Measurements from ENCODE around the gene POU2F1. TPM values are rescaled to one million over a fixed set of nuclear protein-coding genes. Genes with fewer than 3 reads are reported as not detected.

Gene POU2F1
- total RNA-seq, 4 donors from 2014 or later: 21.0 to 33.7 (median 21.8) TPM

GRCh38 chr1:167212025-167212424 lies 8.7 kb upstream of the POU2F1 start:
- no peaks in the 10 kb centered on the region for H3K4me1 ChIP-seq
- no peaks in the 10 kb centered on the region for H3K36me3 ChIP-seq
- H3K27me3 ChIP-seq: no peaks in the 10 kb centered on the region
- no peak overlapping the region for H3K27ac ChIP-seq
- no peak overlapping the region for H3K4me3 ChIP-seq
- DNase-seq (ENCODE audit: low spot score in 2 of 2): no peak
- TF ChIP-seq EP300 (IDR thresholded peaks at IDR 0.05): no peak
- no peak for TF ChIP-seq POLR2A (IDR thresholded peaks at IDR 0.05)
- TF ChIP-seq, protein P1, sequence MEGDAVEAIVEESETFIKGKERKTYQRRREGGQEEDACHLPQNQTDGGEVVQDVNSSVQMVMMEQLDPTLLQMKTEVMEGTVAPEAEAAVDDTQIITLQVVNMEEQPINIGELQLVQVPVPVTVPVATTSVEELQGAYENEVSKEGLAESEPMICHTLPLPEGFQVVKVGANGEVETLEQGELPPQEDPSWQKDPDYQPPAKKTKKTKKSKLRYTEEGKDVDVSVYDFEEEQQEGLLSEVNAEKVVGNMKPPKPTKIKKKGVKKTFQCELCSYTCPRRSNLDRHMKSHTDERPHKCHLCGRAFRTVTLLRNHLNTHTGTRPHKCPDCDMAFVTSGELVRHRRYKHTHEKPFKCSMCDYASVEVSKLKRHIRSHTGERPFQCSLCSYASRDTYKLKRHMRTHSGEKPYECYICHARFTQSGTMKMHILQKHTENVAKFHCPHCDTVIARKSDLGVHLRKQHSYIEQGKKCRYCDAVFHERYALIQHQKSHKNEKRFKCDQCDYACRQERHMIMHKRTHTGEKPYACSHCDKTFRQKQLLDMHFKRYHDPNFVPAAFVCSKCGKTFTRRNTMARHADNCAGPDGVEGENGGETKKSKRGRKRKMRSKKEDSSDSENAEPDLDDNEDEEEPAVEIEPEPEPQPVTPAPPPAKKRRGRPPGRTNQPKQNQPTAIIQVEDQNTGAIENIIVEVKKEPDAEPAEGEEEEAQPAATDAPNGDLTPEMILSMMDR (IDR thresholded peaks at IDR 0.05): no peak
- H3K9me3 ChIP-seq: no peaks in the 10 kb centered on the region

GRCh38 chr1:167216809-167217208 lies 3.9 kb upstream of the POU2F1 start:
- Histone ChIP-seq H3K27ac (no peak overlapping the region), H3K36me3 (no peaks in the 10 kb centered on the region), H3K4me1 (peaks cover 0 to 8% (median 3%) of the 10 kb centered on the region in 4 donors), H3K27me3 (no peaks in the 10 kb centered on the region), H3K4me3 (no peak overlapping the region), H3K9me3 (no peaks in the 10 kb centered on the region)
- DNase-seq (ENCODE audit: low spot score in 2 of 2): no peak
- TF ChIP-seq EP300 (IDR thresholded peaks at IDR 0.05) (no peak), POLR2A (IDR thresholded peaks at IDR 0.05) (no peak)
- TF ChIP-seq, protein P1 (IDR thresholded peaks at IDR 0.05): no peak

DNA sequence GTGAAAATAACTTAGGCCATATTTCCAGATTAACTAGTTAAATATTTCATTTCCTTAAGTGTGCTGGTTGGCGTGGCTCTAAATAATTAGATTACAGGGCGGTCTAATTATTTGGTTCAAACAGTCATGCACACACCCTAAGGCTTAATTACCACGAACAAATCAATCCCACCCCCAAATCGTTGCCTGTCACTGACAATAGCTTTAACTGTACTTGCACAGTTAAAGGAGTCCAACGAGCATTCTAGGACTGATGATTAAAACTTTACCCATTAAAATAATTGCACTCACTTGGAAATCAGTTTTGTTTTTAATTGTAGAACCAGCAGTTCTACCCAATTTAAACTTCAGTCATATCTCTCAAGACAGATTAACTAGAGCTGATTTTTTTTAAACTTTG lies 1.5 kb upstream of the POU2F1 start:
- no peak overlapping the region for H3K27ac ChIP-seq
- no peaks in the 10 kb centered on the region for H3K9me3 ChIP-seq
- H3K4me1 ChIP-seq: peaks cover 0 to 28% (median 18%) of the 10 kb centered on the region in 4 donors
- DNase-seq (ENCODE audit: low spot score in 2 of 2): no peak
- H3K4me3 ChIP-seq: peak overlapping the region in 3 of 4 donors; percentile 79 to 97 (median 82)
- H3K36me3 ChIP-seq: no peaks in the 10 kb centered on the region
- WGBS, 2 donors: 34 to 45% methylated on average over 5 of the region's 5 CpGs
- TF ChIP-seq POLR2A (IDR thresholded peaks at IDR 0.05): no peak
- TF ChIP-seq, protein P1 (IDR thresholded peaks at IDR 0.05): no peak
- TF ChIP-seq EP300 (IDR thresholded peaks at IDR 0.05): no peak
- no peaks in the 10 kb centered on the region for H3K27me3 ChIP-seq

DNA sequence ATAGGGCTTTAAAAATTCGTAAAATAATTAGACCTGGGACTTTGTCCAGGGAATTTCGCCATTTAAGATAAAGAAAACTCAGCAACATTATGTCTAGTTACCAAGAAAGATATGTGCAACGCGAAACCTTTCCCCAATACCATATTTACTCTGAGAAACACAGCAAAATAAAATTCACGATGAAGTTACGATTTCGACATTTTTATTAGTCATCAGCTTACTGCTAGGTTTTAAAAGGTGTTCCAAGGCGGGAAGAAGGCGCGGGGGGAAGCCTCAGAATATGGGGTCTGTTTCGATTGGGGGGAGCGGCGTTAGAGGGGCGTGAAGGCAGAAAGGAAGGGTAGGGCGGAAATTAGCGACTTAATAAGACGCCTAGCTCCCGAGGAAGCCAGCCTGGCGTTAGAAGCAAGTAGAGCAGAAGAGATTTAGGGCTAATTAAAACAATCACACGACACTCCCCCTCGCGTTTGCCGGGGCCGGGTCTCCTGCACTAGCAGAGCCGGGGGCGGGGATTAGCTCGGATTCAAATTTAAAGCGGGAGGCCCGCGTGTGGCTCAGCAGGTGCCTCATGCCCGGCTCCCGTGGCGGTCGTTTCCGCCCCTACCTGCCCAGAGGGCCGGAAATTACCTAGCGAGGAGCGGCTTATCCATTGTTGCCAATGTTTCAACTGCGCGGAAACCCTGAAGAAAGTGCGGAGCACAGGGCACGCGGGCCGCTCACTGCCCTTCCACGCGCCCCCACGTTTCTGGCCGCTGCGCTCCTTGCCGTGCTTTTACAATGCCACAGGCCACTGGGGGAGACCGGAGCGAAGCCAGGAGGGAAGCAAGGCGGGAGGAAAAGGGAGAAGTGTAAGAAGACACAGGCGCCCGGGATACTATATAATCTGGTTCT lies 795 bp upstream of the POU2F1 start:
- peak overlapping the region; percentile 79 to 97 (median 89) for H3K4me3 ChIP-seq
- 0 to 1% methylated on average over 46 to 55 of the region's 55 CpGs for WGBS, 2 donors
- H3K36me3 ChIP-seq: no peaks in the 10 kb centered on the region
- TF ChIP-seq, protein P1 (IDR thresholded peaks at IDR 0.05): no peak
- peak in 1 of 2 donors; percentile 20 for TF ChIP-seq POLR2A (IDR thresholded peaks at IDR 0.05)
- no peak for TF ChIP-seq EP300 (IDR thresholded peaks at IDR 0.05)
- no peaks in the 10 kb centered on the region for H3K27me3 ChIP-seq
- H3K4me1 ChIP-seq: peaks cover 0 to 35% (median 19%) of the 10 kb centered on the region in 4 donors
- no peaks in the 10 kb centered on the region for H3K9me3 ChIP-seq
- peak overlapping the region; percentile 80 to 97 (median 86) for H3K27ac ChIP-seq
- peak; percentile 48 to 70 for DNase-seq (ENCODE audit: low spot score in 2 of 2)

DNA sequence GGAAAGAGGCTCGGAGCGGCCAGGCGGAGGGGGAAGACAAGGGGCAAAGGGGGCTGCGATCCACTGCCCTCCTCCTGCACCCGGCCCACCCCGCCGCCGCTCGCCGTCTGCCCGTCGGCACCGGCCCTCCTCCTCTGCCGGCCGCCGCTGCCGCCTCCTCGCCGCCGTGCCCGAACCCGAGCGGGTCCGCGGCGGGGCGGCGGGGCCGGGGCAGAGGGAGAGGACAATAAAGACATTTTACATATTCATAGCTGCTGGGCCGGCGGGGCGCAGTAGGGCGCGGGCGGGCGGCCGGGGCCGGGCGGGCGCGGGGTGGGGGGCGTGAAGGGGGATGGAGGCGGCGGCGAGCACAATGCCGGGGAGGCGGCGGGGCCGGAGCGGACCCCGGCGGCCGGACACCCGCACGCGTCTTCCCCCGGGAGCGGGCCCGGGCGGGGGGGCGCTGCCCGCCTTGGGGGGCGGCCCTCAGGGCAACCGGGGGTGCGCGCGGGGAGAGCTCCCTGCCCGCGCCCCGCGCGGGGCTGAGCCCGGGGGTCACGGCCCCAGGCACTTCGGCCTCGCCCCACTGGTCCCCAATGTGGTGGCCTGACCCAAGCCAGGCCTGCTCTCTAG lies 546 bp downstream of the POU2F1 start:
- H3K36me3 ChIP-seq: no peaks in the 10 kb centered on the region
- H3K27ac ChIP-seq: peak overlapping the region; percentile 97 to 100 (median 98)
- peaks cover 0 to 47% (median 24%) of the 10 kb centered on the region in 4 donors for H3K4me1 ChIP-seq
- DNase-seq (ENCODE audit: low spot score in 2 of 2): no peak
- no peaks in the 10 kb centered on the region for H3K9me3 ChIP-seq
- 1 to 2% methylated on average over 10 to 30 of the region's 76 CpGs for WGBS, 2 donors
- TF ChIP-seq, protein P1 (IDR thresholded peaks at IDR 0.05): no peak
- no peak for TF ChIP-seq EP300 (IDR thresholded peaks at IDR 0.05)
- no peak for TF ChIP-seq POLR2A (IDR thresholded peaks at IDR 0.05)
- no peaks in the 10 kb centered on the region for H3K27me3 ChIP-seq
- peak overlapping the region; percentile 82 to 97 (median 94) for H3K4me3 ChIP-seq

All from tibial nerve (tissue), 4 donors.